Liver (tissue), 3 donors: Measurements from ENCODE around the gene PRKAR1B.

Experiments used
- CTCF ChIP-seq: fragments of 150-350 bp; IDR thresholded peaks from 2 replicates; pipeline ENCODE4 v1.5.1; 2017; ENCODE audit warnings: improper control_type of control experiment, low read depth, low read length; ENCODE audit not compliant: missing input control
- EGR1 ChIP-seq, 2 donors: IDR thresholded peaks; 2 replicates each; pipeline ENCODE4 v1.6.1; 2016 to 2018; ENCODE audit warnings: antibody characterized with exemption in 2 of 2, low read depth in 2 of 2
- FOXA1 ChIP-seq: IDR thresholded peaks from 2 replicates; pipeline ENCODE4 v1.6.1; 2016; ENCODE audit warnings: antibody characterized with exemption
- GABPA ChIP-seq, 2 donors: IDR thresholded peaks in 1 of 2; conservative IDR thresholded peaks in 1 of 2; 2 replicates each; pipeline ENCODE4 v1.6.1; 2016; ENCODE audit warnings: antibody characterized with exemption in 2 of 2, mild to moderate bottlenecking in 1 of 2, moderate library complexity in 1 of 2
- HNF4A ChIP-seq, 2 donors: conservative IDR thresholded peaks; 2 replicates each; pipeline ENCODE4 v1.6.1; 2016; ENCODE audit warnings: antibody characterized with exemption in 2 of 2, mild to moderate bottlenecking in 2 of 2
- HNF4G ChIP-seq: IDR thresholded peaks from 2 replicates; pipeline ENCODE4 v1.6.1; 2016; ENCODE audit warnings: antibody characterized with exemption
- JUND ChIP-seq, 2 donors: IDR thresholded peaks; 2 replicates each; pipeline ENCODE4 v1.6.1; 2016; ENCODE audit warnings: antibody characterized with exemption in 2 of 2
- MAX ChIP-seq: IDR thresholded peaks from 2 replicates; pipeline ENCODE4 v1.6.1; 2016; ENCODE audit warnings: antibody characterized with exemption
- RAD21 ChIP-seq, 2 donors: IDR thresholded peaks; 2 replicates each; pipeline ENCODE4 v1.6.1; 2016; ENCODE audit warnings: antibody characterized with exemption in 2 of 2, mild to moderate bottlenecking in 2 of 2
- RXRA ChIP-seq, 2 donors: IDR thresholded peaks; 2 replicates each; pipeline ENCODE4 v1.6.1; 2017 to 2018; ENCODE audit warnings: antibody characterized with exemption in 2 of 2, mild to moderate bottlenecking in 1 of 2
- SP1 ChIP-seq: IDR thresholded peaks from 2 replicates; pipeline ENCODE4 v1.6.1; 2018; ENCODE audit warnings: antibody characterized with exemption, mild to moderate bottlenecking
- TAF1 ChIP-seq: conservative IDR thresholded peaks from 2 replicates; pipeline ENCODE4 v1.6.1; 2016; ENCODE audit warnings: antibody characterized with exemption, mild to moderate bottlenecking
- YY1 ChIP-seq: IDR thresholded peaks from 2 replicates; pipeline ENCODE4 v1.6.1; 2016; ENCODE audit warnings: antibody characterized with exemption, mild to moderate bottlenecking
- ZBTB33 ChIP-seq: IDR thresholded peaks from 2 replicates; pipeline ENCODE4 v1.6.1; 2016; ENCODE audit warnings: antibody characterized with exemption
- donor health status: healthy.
- donor health status: healthy.

GRCh38 chr7:562374-562675, 164.8 kb downstream of the PRKAR1B start:
- TF ChIP-seq GABPA (IDR thresholded peaks at IDR 0.05 in 1 of 2, conservative IDR thresholded peaks at IDR 0.05 in 1 of 2) = no peak
- TF ChIP-seq CTCF = no peak
- no peak for TF ChIP-seq RAD21 (IDR thresholded peaks at IDR 0.05)
- no peak for TF ChIP-seq YY1
- TF ChIP-seq RXRA (IDR thresholded peaks at IDR 0.05) = no peak
- TF ChIP-seq JUND (IDR thresholded peaks at IDR 0.05) = no peak
- TF ChIP-seq FOXA1 = no peak
- no peak for TF ChIP-seq ZBTB33
- no peak for TF ChIP-seq SP1
- no peak for TF ChIP-seq HNF4A (conservative IDR thresholded peaks at IDR 0.05)
- no peak for TF ChIP-seq TAF1
- TF ChIP-seq MAX = no peak
- TF ChIP-seq EGR1 (IDR thresholded peaks at IDR 0.05; ENCODE audit: low read depth in 2 of 2) = no peak
- TF ChIP-seq HNF4G = no peak
